Esophagus muscularis mucosa (tissue), 4 donors: ENCODE data around the gene GPR179. TPM values are rescaled to one million over a fixed set of nuclear protein-coding genes. Genes with fewer than 3 reads are reported as not detected.
A peak's percentile ranks its signal among the peaks of the same experiment; 100 is the strongest.

Experiments used
- DNase-seq: peaks from one replicate; pipeline ENCODE4 v3.0.0-alpha.2; 2017; ENCODE audit errors: extremely low spot score
- H3K27ac ChIP-seq, 4 donors: fragments of 200-600 bp; sonication (generic); replicated peaks in 1 of 4; 1 replicate in 3 of 4; 2 replicates in 1 of 4; pipeline ENCODE4 v1.5.1; 2016 to 2019; ENCODE audit warnings: mild to moderate bottlenecking in 1 of 4
- H3K27me3 ChIP-seq, 4 donors: fragments of 200-600 bp; sonication (generic); one replicate each; pipeline versions ENCODE4 v1.5.1 to v1.6.0; 2016 to 2019
- H3K36me3 ChIP-seq, 4 donors: fragments of 200-600 bp; sonication (generic); one replicate each; pipeline ENCODE4 v1.5.1; 2016 to 2019
- H3K4me1 ChIP-seq, 4 donors: fragments of 200-600 bp; sonication (generic); one replicate each; pipeline ENCODE4 v1.5.1; 2016 to 2019
- H3K4me3 ChIP-seq, 4 donors: fragments of 200-600 bp; sonication (generic); 1 replicate in 2 of 4; 2 replicates in 2 of 4; pipeline ENCODE4 v1.5.1; 2016 to 2019; ENCODE audit warnings: mild to moderate bottlenecking in 4 of 4, moderate library complexity in 1 of 4
- H3K9me3 ChIP-seq, 4 donors: fragments of 200-600 bp; sonication (generic); 1 replicate in 3 of 4; 2 replicates in 1 of 4; pipeline ENCODE4 v1.5.1; 2016 to 2019
- EP300 ChIP-seq: sonication (generic); formaldehyde crosslinking; IDR thresholded peaks from one replicate; pipeline ENCODE4 v1.6.1; 2017; ENCODE audit warnings: antibody characterized with exemption
- POLR2A ChIP-seq: fragments of 450-650 bp; IDR thresholded peaks from one replicate; pipeline ENCODE4 v1.6.1; 2017; ENCODE audit warnings: antibody characterized with exemption, moderate library complexity, mild to moderate bottlenecking, low read depth
- POLR2AphosphoS5 ChIP-seq, 2 donors: sonication (generic); formaldehyde crosslinking; IDR thresholded peaks; one replicate each; pipeline ENCODE4 v1.6.1; 2017; ENCODE audit warnings: antibody characterized with exemption in 2 of 2
- WGBS: methylation state at CpG from one replicate; pipeline ENCODE4 v1.1.5; 2018; 5-methylcytosine and 5-hydroxymethylcytosine counted together
- intact Hi-C: fragments of 100-400 bp; cut with DNase I; formaldehyde crosslinking; loops from one replicate; pipeline ENCODE4 v1.15.1; 2023
- total RNA-seq, 4 donors: library from RNA; depleted of rRNA; stranded (reverse); fragments of >200 nt; gene quantifications; one replicate each; pipeline versions ENCODE4 v1.1.0 to v1.2.1, GENCODE V29; 2016
- TF ChIP-seq, protein P1 (sequence below), 3 experiments: fragments of 200-600 bp in 2 of 3; fragments of 450-650 bp in 1 of 3; sonication (generic) in 2 of 3; IDR thresholded peaks; one replicate each; pipeline ENCODE4 v1.5.1; 2017 to 2019; ENCODE audit warnings: antibody characterized with exemption in 3 of 3, mild to moderate bottlenecking in 2 of 3, moderate library complexity in 1 of 3

GPR179 gene
- total RNA-seq, 4 donors from 2014 or later, result under 0.01 to 0.29 TPM; not detected in 2

DNA sequence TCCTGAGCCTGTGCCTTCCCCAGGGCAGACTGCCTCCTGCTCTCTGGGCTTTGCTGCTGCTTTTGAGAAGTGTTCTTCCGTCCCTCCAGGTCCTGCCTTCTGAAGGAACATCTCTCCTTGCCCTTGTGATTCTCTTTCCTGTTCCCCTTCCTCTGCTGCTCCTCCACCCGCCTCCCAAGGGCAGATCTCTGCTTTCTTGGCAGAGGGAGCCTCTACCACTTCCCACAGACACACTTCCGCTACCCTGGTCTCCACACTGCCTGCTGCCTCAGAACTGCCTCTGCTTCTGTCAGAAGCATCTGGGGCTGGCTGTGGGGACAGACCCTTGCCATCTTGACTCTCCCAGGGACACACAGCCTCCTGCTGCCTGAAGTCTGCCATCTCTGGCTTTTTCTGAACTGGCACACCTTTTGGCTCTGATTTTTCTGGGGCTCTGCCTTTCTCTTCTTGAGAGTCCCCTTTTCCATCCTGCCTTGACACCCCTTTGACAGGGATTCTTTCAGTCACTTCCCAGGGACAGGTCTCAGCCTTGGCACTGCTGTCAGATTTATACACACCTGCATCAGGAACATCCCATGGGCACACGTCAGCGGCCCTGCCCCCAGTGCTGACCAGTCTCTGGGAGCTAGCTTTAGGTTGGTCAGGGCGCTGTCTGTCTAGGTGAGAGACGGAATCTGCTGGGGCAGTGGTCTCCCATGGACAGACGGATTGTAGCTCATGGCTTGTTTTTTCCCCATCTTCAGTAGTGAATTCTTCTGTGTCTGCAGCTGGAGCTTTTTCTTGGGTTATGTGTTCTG, 16.6 kb downstream of the GPR179 start:
- TF ChIP-seq POLR2AphosphoS5 (IDR thresholded peaks at IDR 0.05) (no peak), EP300 (no peak), POLR2A (no peak)
- TF ChIP-seq, protein P1, sequence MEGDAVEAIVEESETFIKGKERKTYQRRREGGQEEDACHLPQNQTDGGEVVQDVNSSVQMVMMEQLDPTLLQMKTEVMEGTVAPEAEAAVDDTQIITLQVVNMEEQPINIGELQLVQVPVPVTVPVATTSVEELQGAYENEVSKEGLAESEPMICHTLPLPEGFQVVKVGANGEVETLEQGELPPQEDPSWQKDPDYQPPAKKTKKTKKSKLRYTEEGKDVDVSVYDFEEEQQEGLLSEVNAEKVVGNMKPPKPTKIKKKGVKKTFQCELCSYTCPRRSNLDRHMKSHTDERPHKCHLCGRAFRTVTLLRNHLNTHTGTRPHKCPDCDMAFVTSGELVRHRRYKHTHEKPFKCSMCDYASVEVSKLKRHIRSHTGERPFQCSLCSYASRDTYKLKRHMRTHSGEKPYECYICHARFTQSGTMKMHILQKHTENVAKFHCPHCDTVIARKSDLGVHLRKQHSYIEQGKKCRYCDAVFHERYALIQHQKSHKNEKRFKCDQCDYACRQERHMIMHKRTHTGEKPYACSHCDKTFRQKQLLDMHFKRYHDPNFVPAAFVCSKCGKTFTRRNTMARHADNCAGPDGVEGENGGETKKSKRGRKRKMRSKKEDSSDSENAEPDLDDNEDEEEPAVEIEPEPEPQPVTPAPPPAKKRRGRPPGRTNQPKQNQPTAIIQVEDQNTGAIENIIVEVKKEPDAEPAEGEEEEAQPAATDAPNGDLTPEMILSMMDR (IDR thresholded peaks at IDR 0.05), result no peak
- H3K27ac ChIP-seq, result peak overlapping the region in 1 of 4 donors; percentile 26
- peaks cover 0 to 24% (median 14%) of the 10 kb centered on the region in 4 donors for H3K4me1 ChIP-seq
- WGBS, result 81% methylated on average over 8 of the region's 8 CpGs
- H3K4me3 ChIP-seq, result no peak overlapping the region
- no peak for DNase-seq
- no peaks in the 10 kb centered on the region for H3K9me3 ChIP-seq
- intact Hi-C loops, result no loop called here
- H3K36me3 ChIP-seq, result peaks cover 0 to 18% (median 16%) of the 10 kb centered on the region in 4 donors
- H3K27me3 ChIP-seq, result peaks cover 0 to 37% (median 8%) of the 10 kb centered on the region in 4 donors

DNA sequence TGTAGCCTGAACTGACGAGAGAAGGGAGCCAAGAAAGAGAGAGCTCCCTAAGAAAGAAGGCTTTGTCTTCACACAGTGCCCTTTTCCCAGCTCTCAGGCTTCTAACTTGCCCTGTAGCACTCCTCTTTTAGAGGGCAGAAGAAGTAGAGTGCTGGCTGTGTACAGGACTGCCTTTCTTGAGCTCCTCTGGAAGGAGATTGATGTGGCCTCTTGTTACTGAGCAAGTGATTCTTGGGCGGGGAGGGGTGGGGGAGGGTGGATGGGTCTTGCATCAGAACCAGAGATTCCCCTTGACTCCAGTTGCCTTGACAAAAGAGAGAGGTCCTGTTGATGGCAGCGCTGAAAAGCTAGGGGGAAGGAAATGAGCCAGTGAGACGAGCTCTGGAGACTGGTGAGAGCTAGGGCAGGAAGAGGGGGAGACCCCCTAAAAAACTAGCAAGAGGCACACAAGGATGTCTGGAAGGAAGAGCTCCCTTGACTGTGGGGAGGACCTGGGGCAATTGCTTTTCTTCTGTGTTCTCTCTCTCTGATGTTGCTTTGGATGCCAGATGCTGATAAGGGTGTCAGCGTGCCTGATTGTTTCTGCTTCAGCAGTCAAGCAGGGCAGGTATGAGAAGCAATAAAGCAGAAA, 18.4 kb downstream of the GPR179 start:
- Histone ChIP-seq H3K27me3 (peaks cover 0 to 18% (median 5%) of the 10 kb centered on the region in 4 donors), H3K4me3 (no peak overlapping the region), H3K27ac (peak overlapping the region in 3 of 4 donors; percentile 2 to 50 (median 27)), H3K9me3 (no peaks in the 10 kb centered on the region), H3K4me1 (peaks cover 0 to 24% (median 14%) of the 10 kb centered on the region in 4 donors), H3K36me3 (peaks cover 5 to 36% (median 31%) of the 10 kb centered on the region in 4 donors)
- no peak for DNase-seq
- TF ChIP-seq POLR2AphosphoS5 (IDR thresholded peaks at IDR 0.05), result no peak
- TF ChIP-seq EP300, result no peak
- no peak for TF ChIP-seq POLR2A
- TF ChIP-seq, protein P1 (IDR thresholded peaks at IDR 0.05), result no peak
- intact Hi-C loops, result no loop called here
- 43% methylated on average over 5 of the region's 5 CpGs for WGBS

DNA sequence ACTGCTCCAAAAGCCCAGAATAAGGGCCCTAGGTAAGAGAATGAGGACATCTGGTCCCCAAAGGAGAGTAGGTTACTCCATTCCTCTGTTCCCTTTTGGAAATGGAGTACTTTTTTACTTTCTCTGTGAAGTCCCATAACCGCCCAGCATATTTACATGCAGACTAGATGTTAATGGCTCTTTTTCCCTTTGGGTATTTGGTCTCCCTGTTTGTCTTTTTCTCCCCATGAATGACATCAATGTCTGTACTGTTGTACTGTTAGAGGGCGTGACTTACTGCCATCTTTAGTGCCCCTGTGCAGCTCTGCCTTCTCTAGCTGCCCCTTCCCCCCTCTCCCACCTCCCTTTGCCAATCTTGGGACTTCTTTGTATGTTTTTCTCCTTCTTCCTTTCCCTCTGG, 19.0 kb downstream of the GPR179 start:
- intact Hi-C loops, result no loop called here
- WGBS, result 92% methylated on average over 2 of the region's 2 CpGs
- no peak overlapping the region for H3K4me3 ChIP-seq
- H3K4me1 ChIP-seq, result peaks cover 0 to 24% (median 14%) of the 10 kb centered on the region in 4 donors
- H3K9me3 ChIP-seq, result no peaks in the 10 kb centered on the region
- H3K27ac ChIP-seq, result peak overlapping the region in 3 of 4 donors; percentile 2 to 50 (median 27)
- H3K36me3 ChIP-seq, result peaks cover 5 to 42% (median 37%) of the 10 kb centered on the region in 4 donors
- TF ChIP-seq, protein P1 (IDR thresholded peaks at IDR 0.05), result no peak
- no peak for TF ChIP-seq POLR2AphosphoS5 (IDR thresholded peaks at IDR 0.05)
- peaks cover 0 to 13% (median 4%) of the 10 kb centered on the region in 4 donors for H3K27me3 ChIP-seq
- no peak for DNase-seq

DNA sequence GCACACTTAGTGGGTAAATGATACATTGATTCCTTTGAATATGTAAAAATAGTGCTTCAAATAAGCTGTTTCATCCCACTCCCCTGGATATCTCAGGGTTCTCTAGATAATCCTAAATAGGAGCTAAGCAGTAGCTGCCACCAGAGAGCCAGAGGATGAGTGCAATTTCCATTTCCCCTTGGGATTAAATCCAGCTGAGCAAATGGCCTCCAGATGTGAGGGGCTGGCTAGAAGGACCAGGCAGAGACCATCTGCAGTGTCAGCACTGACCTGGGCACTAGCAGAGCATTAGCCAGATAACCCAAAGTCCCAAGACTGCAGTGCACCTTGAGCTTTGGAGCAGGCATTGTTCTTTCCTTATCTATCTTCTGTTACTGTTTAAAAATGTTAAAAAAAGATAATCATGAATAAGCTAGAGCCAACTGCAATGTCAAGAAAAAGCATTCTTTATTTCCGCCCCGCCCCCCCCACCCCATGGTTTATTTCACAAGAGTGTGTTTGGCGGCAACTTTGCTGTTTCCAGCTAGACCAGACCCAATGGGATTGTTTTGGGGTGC, 19.5 kb downstream of the GPR179 start:
- Histone ChIP-seq H3K27me3 (peaks cover 0 to 7% (median 2%) of the 10 kb centered on the region in 4 donors), H3K27ac (peak overlapping the region in 2 of 4 donors; percentile 2 to 50), H3K4me1 (peaks cover 0 to 24% (median 14%) of the 10 kb centered on the region in 4 donors), H3K36me3 (peaks cover 5 to 47% (median 42%) of the 10 kb centered on the region in 4 donors), H3K4me3 (no peak overlapping the region), H3K9me3 (no peaks in the 10 kb centered on the region)
- no peak for DNase-seq
- intact Hi-C loops, result no loop called here
- no peak for TF ChIP-seq POLR2AphosphoS5 (IDR thresholded peaks at IDR 0.05)
- WGBS, result 84% methylated on average over 3 of the region's 3 CpGs

DNA sequence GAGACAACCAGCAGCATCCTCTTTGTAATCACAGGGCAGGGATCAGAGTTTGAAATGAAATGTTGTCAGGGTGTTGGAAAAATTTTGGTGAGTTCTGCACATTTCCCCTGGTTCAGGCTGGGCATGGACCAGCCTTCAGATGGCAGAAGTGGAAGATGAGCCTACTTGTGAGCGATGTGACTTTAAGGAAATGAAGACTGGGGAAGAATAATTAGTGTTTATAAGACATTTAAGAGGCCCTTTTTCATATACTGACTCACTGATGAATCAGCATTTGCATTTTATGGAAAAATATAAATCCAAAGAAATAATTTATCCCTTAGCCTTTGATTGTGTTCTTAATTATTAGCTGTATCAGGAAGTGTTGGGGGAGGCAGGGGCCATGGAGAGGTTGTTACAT, 20.9 kb downstream of the GPR179 start:
- Histone ChIP-seq H3K4me1 (peaks cover 0 to 24% (median 14%) of the 10 kb centered on the region in 4 donors), H3K36me3 (peaks cover 5 to 55% (median 50%) of the 10 kb centered on the region in 4 donors), H3K9me3 (no peaks in the 10 kb centered on the region), H3K27ac (no peak overlapping the region), H3K27me3 (no peaks in the 10 kb centered on the region), H3K4me3 (no peak overlapping the region)
- no peak for DNase-seq
- 95% methylated on average over 1 of the region's 1 CpG for WGBS
- intact Hi-C loops, result no loop called here
- TF ChIP-seq POLR2AphosphoS5 (IDR thresholded peaks at IDR 0.05), result no peak
- TF ChIP-seq, protein P1 (IDR thresholded peaks at IDR 0.05), result no peak
- TF ChIP-seq POLR2A, result no peak
- no peak for TF ChIP-seq EP300
